ENCODE data around the gene HDGF. TPM values are rescaled to one million over a fixed set of nuclear protein-coding genes. Genes with fewer than 3 reads are reported as not detected.

Gene HDGF
- total RNA-seq, 1 experiment from 2014 or later: 310 TPM

GRCh38 chr1:156744786-156745419, 6.6 kb downstream of the HDGF start:
- no peak overlapping the region for H2AK5ac ChIP-seq (ENCODE audit: insufficient read length, low read length)
- H4K5ac ChIP-seq (ENCODE audit: insufficient read length, low read depth, low read length): no peak overlapping the region
- no peak overlapping the region for H2BK12ac ChIP-seq (ENCODE audit: insufficient read length, low read depth, low read length)
- TF ChIP-seq, protein P1, sequence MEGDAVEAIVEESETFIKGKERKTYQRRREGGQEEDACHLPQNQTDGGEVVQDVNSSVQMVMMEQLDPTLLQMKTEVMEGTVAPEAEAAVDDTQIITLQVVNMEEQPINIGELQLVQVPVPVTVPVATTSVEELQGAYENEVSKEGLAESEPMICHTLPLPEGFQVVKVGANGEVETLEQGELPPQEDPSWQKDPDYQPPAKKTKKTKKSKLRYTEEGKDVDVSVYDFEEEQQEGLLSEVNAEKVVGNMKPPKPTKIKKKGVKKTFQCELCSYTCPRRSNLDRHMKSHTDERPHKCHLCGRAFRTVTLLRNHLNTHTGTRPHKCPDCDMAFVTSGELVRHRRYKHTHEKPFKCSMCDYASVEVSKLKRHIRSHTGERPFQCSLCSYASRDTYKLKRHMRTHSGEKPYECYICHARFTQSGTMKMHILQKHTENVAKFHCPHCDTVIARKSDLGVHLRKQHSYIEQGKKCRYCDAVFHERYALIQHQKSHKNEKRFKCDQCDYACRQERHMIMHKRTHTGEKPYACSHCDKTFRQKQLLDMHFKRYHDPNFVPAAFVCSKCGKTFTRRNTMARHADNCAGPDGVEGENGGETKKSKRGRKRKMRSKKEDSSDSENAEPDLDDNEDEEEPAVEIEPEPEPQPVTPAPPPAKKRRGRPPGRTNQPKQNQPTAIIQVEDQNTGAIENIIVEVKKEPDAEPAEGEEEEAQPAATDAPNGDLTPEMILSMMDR (conservative IDR thresholded peaks at IDR 0.05): no peak
- H2BK15ac ChIP-seq (ENCODE audit: low read depth, low read length): no peak overlapping the region
- no peak overlapping the region for H3K4ac ChIP-seq (ENCODE audit: low read depth, low read length)
- H3K18ac ChIP-seq (ENCODE audit: insufficient read length, low read depth, low read length): no peak overlapping the region
- no peak overlapping the region for H3K4me2 ChIP-seq (ENCODE audit: insufficient read depth, insufficient read length, low read length)
- no peak overlapping the region for H2BK120ac ChIP-seq (ENCODE audit: low read depth, low read length, poor library complexity, severe bottlenecking)
- Mint-ChIP-seq H3K9me3 (no peaks in the 10 kb centered on the region; a peak in 1 of 5 replicates), H3K36me3 (ENCODE audit: insufficient read depth in 1 of 3, low read depth in 3 of 3) (peaks cover 27 to 51% (median 40%) of the 10 kb centered on the region in 3 experiments), H3K27ac (peak overlapping the region; percentile 85 to 100 (median 87); a peak in 6 of 7 replicates), H3K27me3 (ENCODE audit: low read depth) (no peaks in the 10 kb centered on the region), H3K4me3 (peak overlapping the region in 1 of 2 experiments; percentile 31; a peak in 2 of 5 replicates), H3K4me1 (peaks cover 58 to 70% of the 10 kb centered on the region in 2 experiments)
- H3K4me1 ChIP-seq (ENCODE audit: insufficient read depth, low read length): peaks cover 24% of the 10 kb centered on the region
- H4K20me1 ChIP-seq (ENCODE audit: control insufficient read depth, insufficient read depth, insufficient read length): no peaks in the 10 kb centered on the region
- H3K79me2 ChIP-seq (ENCODE audit: insufficient read depth, low read length): peaks cover 24% of the 10 kb centered on the region; the same call in 1 of the 2 replicates
- H2AFZ ChIP-seq (ENCODE audit: low read length): no peak overlapping the region
- DNase-seq: no peak
- no peak overlapping the region for H3K9ac ChIP-seq (ENCODE audit: extremely low read depth, insufficient read length, low read length)
- H2BK20ac ChIP-seq (ENCODE audit: low read depth, low read length, poor library complexity, severe bottlenecking): no peak overlapping the region
- no peaks in the 10 kb centered on the region for H3K79me1 ChIP-seq (ENCODE audit: insufficient read depth, low read depth, low read length, poor library complexity, severe bottlenecking)
- no peak overlapping the region for H4K91ac ChIP-seq (ENCODE audit: insufficient read length, low read depth, low read length)
- no peak overlapping the region for H2BK5ac ChIP-seq (ENCODE audit: insufficient read length, low read length)
- H3K14ac ChIP-seq (ENCODE audit: insufficient read depth, low read length): no peak overlapping the region
- no peak overlapping the region for H3T11ph ChIP-seq (ENCODE audit: low read length)
- H3K23me2 ChIP-seq (ENCODE audit: insufficient read length, low read depth, low read length, poor library complexity, severe bottlenecking): peaks cover 20% of the 10 kb centered on the region
- H4K8ac ChIP-seq (replicated peaks; ENCODE audit: insufficient read length, low read depth, low read length): no peak overlapping the region
- no peak overlapping the region for H3K56ac ChIP-seq (ENCODE audit: insufficient read length, low read depth, low read length)
- no peak overlapping the region for H3K23ac ChIP-seq (ENCODE audit: insufficient read length, low read depth, low read length)
- no peaks in the 10 kb centered on the region for H3K9me3 ChIP-seq (ENCODE audit: control insufficient read depth, low read depth, low read length)
- H3K27ac ChIP-seq (ENCODE audit: insufficient read length, low read depth, low read length): no peak overlapping the region
- WGBS (ENCODE audit: extremely low coverage, insufficient read length, low lambda C conversion rate): no CpG with 5 or more reads among the region's 14 CpGs
- no peaks in the 10 kb centered on the region for H3K27me3 ChIP-seq (ENCODE audit: insufficient read depth, low read length)
